Smooth muscle cell (in vitro differentiated cells): ENCODE measurements around the gene KRT38. TPM values are rescaled to one million over a fixed set of nuclear protein-coding genes. Genes with fewer than 3 reads are reported as not detected.

Source experiments
- DNase-seq: peaks from one replicate; lab custom pipeline; 2025; ENCODE audit not compliant: unreplicated experiment; lab: John Stamatoyannopoulos, UW
- H2AFZ ChIP-seq: fragments of 200-600 bp; sonication (generic); 2 replicates; pipeline ENCODE4 v1.6.0; 2016; ENCODE audit warnings: antibody characterized with exemption, low read depth, mild to moderate bottlenecking
- H3F3A ChIP-seq: fragments of 200-600 bp; sonication (generic); 2 replicates; pipeline ENCODE4 v1.6.0; 2017; ENCODE audit warnings: antibody characterized with exemption, low read depth
- H3K27ac ChIP-seq: fragments of 200-600 bp; sonication (generic); 2 replicates; pipeline ENCODE4 v1.5.1; 2016; ENCODE audit warnings: low read depth, mild to moderate bottlenecking
- H3K27me3 ChIP-seq: fragments of 200-600 bp; sonication (generic); 2 replicates; pipeline ENCODE4 v1.6.1; 2016; ENCODE audit warnings: low read depth, mild to moderate bottlenecking
- H3K36me3 ChIP-seq: fragments of 200-600 bp; sonication (generic); 2 replicates; pipeline ENCODE4 v1.5.1; 2016; ENCODE audit warnings: low read depth
- H3K4me1 ChIP-seq: fragments of 200-600 bp; sonication (generic); 2 replicates; pipeline ENCODE4 v1.5.1; 2016; ENCODE audit warnings: low read depth
- H3K4me2 ChIP-seq: fragments of 200-600 bp; sonication (generic); 2 replicates; pipeline ENCODE4 v1.6.0; 2016; ENCODE audit warnings: mild to moderate bottlenecking
- H3K4me3 ChIP-seq: fragments of 200-600 bp; sonication (generic); 2 replicates; pipeline ENCODE4 v1.5.1; 2016; ENCODE audit warnings: mild to moderate bottlenecking
- H3K79me2 ChIP-seq: fragments of 200-600 bp; sonication (generic); 2 replicates; pipeline ENCODE4 v1.6.0; 2016; ENCODE audit warnings: low read depth, mild to moderate bottlenecking
- H3K9ac ChIP-seq: fragments of 200-600 bp; sonication (generic); 2 replicates; pipeline ENCODE4 v1.6.0; 2016; ENCODE audit warnings: low read depth
- H3K9me3 ChIP-seq: fragments of 200-600 bp; sonication (generic); replicated peaks from 2 replicates; pipeline ENCODE4 v1.5.1; 2016; ENCODE audit warnings: low read depth
- H4K20me1 ChIP-seq: fragments of 200-600 bp; sonication (generic); 2 replicates; pipeline ENCODE4 v1.6.0; 2016; ENCODE audit warnings: low read depth
- CTCF ChIP-seq: fragments of 200-600 bp; sonication (generic); IDR thresholded peaks from 2 replicates; pipeline ENCODE4 v1.5.1; 2017; ENCODE audit warnings: borderline replicate concordance, mild to moderate bottlenecking, antibody characterized with exemption; ENCODE audit not compliant: insufficient read depth, poor library complexity, severe bottlenecking
- WGBS: methylation state at CpG from one replicate; pipeline ENCODE4 v1.1.7; 2016; ENCODE audit warnings: low lambda C conversion rate; 5-methylcytosine and 5-hydroxymethylcytosine counted together
- polyA plus RNA-seq: library from polyadenylated mRNA; unstranded; fragments of >200 nt; fragmentation: Nextera tagmentation; extraction: Ambion mirVana; gene quantifications from 2 replicates; pipeline ENCODE4 v1.2.1, GENCODE V29; 2016
- total RNA-seq: library from RNA; depleted of rRNA; stranded (reverse); fragments of >200 nt; gene quantifications from 2 replicates; pipeline ENCODE4 v1.2.3, GENCODE V29; 2014

The KRT38 gene
- total and polyA plus RNA-seq, 2 experiments from 2014 or later: not detected

GRCh38 chr17:41478237-41478636, 37.5 kb upstream of the KRT38 start:
- no peak overlapping the region for H3K4me2 ChIP-seq
- H2AFZ ChIP-seq: no peak overlapping the region
- no peak for DNase-seq
- no peaks in the 10 kb centered on the region for H3K79me2 ChIP-seq
- no peaks in the 10 kb centered on the region for H3K36me3 ChIP-seq
- H3K4me1 ChIP-seq: no peaks in the 10 kb centered on the region
- 95% methylated on average over 8 of the region's 8 CpGs for WGBS
- H3F3A ChIP-seq: no peaks in the 10 kb centered on the region
- no peaks in the 10 kb centered on the region for H3K9me3 ChIP-seq
- H4K20me1 ChIP-seq: no peaks in the 10 kb centered on the region
- no peak overlapping the region for H3K4me3 ChIP-seq
- H3K9ac ChIP-seq: no peak overlapping the region
- no peak for TF ChIP-seq CTCF
- H3K27me3 ChIP-seq: no peaks in the 10 kb centered on the region
- no peak overlapping the region for H3K27ac ChIP-seq

- Histone ChIP-seq H3K4me3 (no peak overlapping the region), H2AFZ (no peak overlapping the region), H4K20me1 (no peaks in the 10 kb centered on the region), H3K36me3 (no peaks in the 10 kb centered on the region), H3K27ac (no peak overlapping the region), H3F3A (no peaks in the 10 kb centered on the region), H3K9ac (no peak overlapping the region), H3K4me1 (no peaks in the 10 kb centered on the region), H3K4me2 (no peak overlapping the region), H3K27me3 (no peaks in the 10 kb centered on the region), H3K9me3 (no peaks in the 10 kb centered on the region), H3K79me2 (no peaks in the 10 kb centered on the region)
- TF ChIP-seq CTCF: no peak
- DNase-seq: no peak
- 92% methylated on average over 22 of the region's 22 CpGs for WGBS
These were observed 36.4 kb upstream of the KRT38 start for GRCh38 chr17:41476866-41477815.

GRCh38 chr17:41475421-41475820, 34.6 kb upstream of the KRT38 start:
- WGBS: 98% methylated on average over 4 of the region's 4 CpGs

More at GRCh38 chr17:41475421-41475820, 34.6 kb upstream of the KRT38 start:
- Histone ChIP-seq H3K4me1 (no peaks in the 10 kb centered on the region), H3K27me3 (no peaks in the 10 kb centered on the region), H3K4me3 (no peak overlapping the region), H3K9ac (no peak overlapping the region), H3K27ac (no peak overlapping the region), H3K9me3 (no peaks in the 10 kb centered on the region), H3K79me2 (no peaks in the 10 kb centered on the region), H2AFZ (no peak overlapping the region), H3K36me3 (no peaks in the 10 kb centered on the region), H3K4me2 (no peak overlapping the region), H3F3A (no peaks in the 10 kb centered on the region), H4K20me1 (no peaks in the 10 kb centered on the region)
- no peak for DNase-seq
- TF ChIP-seq CTCF: no peak
